Neutrophil (primary cell): ENCODE data around the gene MYH6.

Experiments
- H3K27ac ChIP-seq: fragments of 200-600 bp; sonication (generic); 2 replicates; pipeline ENCODE4 v1.5.1; 2016; ENCODE audit warnings: mild to moderate bottlenecking, moderate library complexity
- H3K27me3 ChIP-seq: fragments of 200-600 bp; sonication (generic); 2 replicates; pipeline ENCODE4 v1.6.0; 2016; ENCODE audit warnings: mild to moderate bottlenecking
- H3K36me3 ChIP-seq: fragments of 200-600 bp; sonication (generic); 2 replicates; pipeline ENCODE4 v1.5.1; 2017
- H3K4me1 ChIP-seq, 2 experiments: fragments of 200-600 bp in 1 of 2; sonication (generic) in 1 of 2; 1 replicate in 1 of 2; 2 replicates in 1 of 2; pipeline versions ENCODE4 v1.5.1 to v1.6.1; 2013 to 2016; ENCODE audit warnings: low read depth in 1 of 2, low read length in 1 of 2, mild to moderate bottlenecking in 1 of 2, moderate library complexity in 1 of 2; ENCODE audit not compliant: control insufficient read depth in 1 of 2, insufficient read depth in 1 of 2
- H3K4me3 ChIP-seq, 2 experiments: fragments of 200-600 bp in 1 of 2; sonication (generic) in 1 of 2; 1 replicate in 1 of 2; 2 replicates in 1 of 2; pipeline ENCODE4 v1.5.1; 2013 to 2016; ENCODE audit warnings: low read depth in 1 of 2, low read length in 1 of 2, mild to moderate bottlenecking in 1 of 2, moderate library complexity in 1 of 2
- H3K9me3 ChIP-seq: fragments of 200-600 bp; sonication (generic); 2 replicates; pipeline ENCODE4 v1.5.1; 2016
- CTCF ChIP-seq: fragments of 200-600 bp; sonication (generic); IDR thresholded peaks from 2 replicates; pipeline ENCODE4 v1.5.1; 2016; ENCODE audit warnings: antibody characterized with exemption

The MYH6 gene

GRCh38 chr14:23437133-23438100 lies 29.3 kb upstream of the MYH6 start:
- no peaks in the 10 kb centered on the region for H3K36me3 ChIP-seq
- no peak for TF ChIP-seq CTCF
- H3K9me3 ChIP-seq, result no peaks in the 10 kb centered on the region
- no peak overlapping the region for H3K27ac ChIP-seq
- H3K27me3 ChIP-seq, result no peaks in the 10 kb centered on the region
- no peak overlapping the region for H3K4me3 ChIP-seq
- H3K4me1 ChIP-seq, result no peaks in the 10 kb centered on the region

GRCh38 chr14:23436327-23437132 lies 28.5 kb upstream of the MYH6 start:
- Histone ChIP-seq H3K27ac (no peak overlapping the region), H3K4me3 (no peak overlapping the region), H3K36me3 (no peaks in the 10 kb centered on the region), H3K9me3 (no peaks in the 10 kb centered on the region), H3K27me3 (peaks cover 4% of the 10 kb centered on the region), H3K4me1 (no peaks in the 10 kb centered on the region)
- no peak for TF ChIP-seq CTCF

- no peaks in the 10 kb centered on the region for H3K9me3 ChIP-seq
- H3K27me3 ChIP-seq, result peaks cover 5% of the 10 kb centered on the region
- no peak within 1 kb of the TSS for H3K27ac ChIP-seq
- no peaks in the 10 kb centered on the region for H3K36me3 ChIP-seq
- no peak for TF ChIP-seq CTCF
- H3K4me1 ChIP-seq, result no peaks in the 10 kb centered on the region
- H3K4me3 ChIP-seq, result no peak within 1 kb of the TSS
Observed at GRCh38 chr14:23435543-23436326, 27.7 kb upstream of the MYH6 start, which contains the start of gene MYH7. Gene MYH7 (minus strand): TSS chr14:23435660. CDS start chr14:23433732, 1,928 bp downstream.

GRCh38 chr14:23434488-23435222 lies 26.6 kb upstream of the MYH6 start:
- H3K27me3 ChIP-seq, result peaks cover 5% of the 10 kb centered on the region
- H3K4me3 ChIP-seq, result no peak overlapping the region
- no peaks in the 10 kb centered on the region for H3K36me3 ChIP-seq
- H3K4me1 ChIP-seq, result no peaks in the 10 kb centered on the region
- H3K9me3 ChIP-seq, result no peaks in the 10 kb centered on the region
- H3K27ac ChIP-seq, result no peak overlapping the region
- no peak for TF ChIP-seq CTCF
